ENCODE data around the gene IL22.

Gene IL22

DNA sequence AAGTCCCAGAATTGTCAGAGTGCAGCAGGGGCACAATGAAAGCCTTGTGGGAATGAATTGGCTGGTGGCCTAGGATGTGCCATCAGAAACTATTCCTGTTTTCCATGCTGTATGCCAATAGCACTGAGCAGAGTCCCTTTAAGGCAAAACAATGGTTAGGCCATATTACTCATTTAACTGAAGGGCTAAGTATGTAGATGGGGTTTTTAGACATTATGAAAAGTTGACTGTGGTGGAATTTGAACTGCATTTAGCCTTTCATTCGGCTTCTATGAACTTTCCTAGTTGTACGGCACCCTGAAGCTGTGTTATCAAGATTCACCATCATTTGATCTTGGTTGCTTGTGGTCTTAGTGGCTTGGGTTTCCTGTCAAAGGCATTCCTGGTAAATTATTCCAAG lies 52.5 kb downstream of the IL22 start:
- no peak overlapping the region for H4K8ac ChIP-seq (ENCODE audit: low read depth, low read length)
- H3K23ac ChIP-seq (ENCODE audit: low read depth, low read length, poor library complexity), result no peak overlapping the region
- H4K91ac ChIP-seq (ENCODE audit: low read depth, low read length, poor library complexity), result no peak overlapping the region
- H2BK15ac ChIP-seq (ENCODE audit: low read length), result no peak overlapping the region
- no peak overlapping the region for H2AK5ac ChIP-seq (ENCODE audit: low read depth, low read length)
- no peak overlapping the region for H3K14ac ChIP-seq (ENCODE audit: low read length)
- no peak overlapping the region for H2BK5ac ChIP-seq (ENCODE audit: low read length)
- H3K9ac ChIP-seq (ENCODE audit: low read depth, low read length, poor library complexity), result no peak overlapping the region
- no peak overlapping the region for H2AFZ ChIP-seq (ENCODE audit: low read length)
- H2BK12ac ChIP-seq (ENCODE audit: low read length), result no peak overlapping the region
- H3K36me3 ChIP-seq (replicated peaks in 1 of 2; ENCODE audit: control insufficient read depth in 2 of 2, insufficient read depth in 2 of 2, low read length in 2 of 2), result no peaks in the 10 kb centered on the region
- no peak overlapping the region for H3K4ac ChIP-seq (ENCODE audit: low read length)
- H3K4me1 ChIP-seq (ENCODE audit: control insufficient read depth in 2 of 2, insufficient read depth in 1 of 2, low read depth in 1 of 2, low read length in 2 of 2), result no peaks in the 10 kb centered on the region
- WGBS, 2 donors (ENCODE audit: extremely low coverage in 2 of 2, insufficient read length in 2 of 2, insufficient replicate concordance in 1 of 2), result no CpG with 5 or more reads among the region's 2 CpGs
- peaks cover 0 to 3% (median 0%) of the 10 kb centered on the region in 3 experiments for H3K27me3 ChIP-seq (ENCODE audit: control insufficient read depth in 3 of 3, insufficient read depth in 3 of 3, low read depth in 1 of 3, low read length in 3 of 3)
- no peaks in the 10 kb centered on the region for H3K9me3 ChIP-seq (replicated peaks in 1 of 2; ENCODE audit: control insufficient read depth in 2 of 2, insufficient read depth in 1 of 2, low read depth in 1 of 2, low read length in 2 of 2)
- no peaks in the 10 kb centered on the region for H3K79me1 ChIP-seq (ENCODE audit: low read depth, low read length)
- no peak overlapping the region for H3K4me3 ChIP-seq (ENCODE audit: low read length in 2 of 2)
- no peak for DNase-seq (ENCODE audit: low spot score)
- H3K18ac ChIP-seq (ENCODE audit: low read length), result no peak overlapping the region
- H3K4me2 ChIP-seq (ENCODE audit: insufficient read depth, low read length, poor library complexity, severe bottlenecking), result no peak overlapping the region
- no peak overlapping the region for H3K27ac ChIP-seq (replicated peaks; ENCODE audit: low read length)
- no peak overlapping the region for H2BK120ac ChIP-seq (ENCODE audit: low read depth, low read length)

DNA sequence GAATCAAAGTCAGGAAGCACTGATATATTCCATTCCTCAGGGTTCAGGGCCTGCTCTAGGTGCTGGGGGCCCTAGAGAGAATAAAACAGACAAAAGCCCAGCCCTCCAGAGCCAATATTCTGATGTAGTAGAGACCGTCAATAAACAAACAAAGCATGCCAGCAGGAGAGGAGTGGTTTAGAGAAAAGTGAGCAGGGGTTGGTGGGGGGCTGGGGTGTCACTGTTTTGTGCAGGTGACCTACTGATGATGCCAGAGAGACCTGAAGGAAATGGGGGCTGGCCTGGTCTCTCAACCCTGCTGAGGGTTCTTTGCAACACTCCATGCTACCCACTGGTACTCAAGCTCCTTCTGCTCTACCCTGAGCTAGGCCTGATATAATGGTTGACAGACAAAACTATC lies 54.3 kb downstream of the IL22 start:
- no CpG with 5 or more reads among the region's 1 CpG for WGBS, 2 donors (ENCODE audit: extremely low coverage in 2 of 2, insufficient read length in 2 of 2, insufficient replicate concordance in 1 of 2)
- H2AK5ac ChIP-seq (ENCODE audit: low read depth, low read length), result no peak overlapping the region
- H3K4ac ChIP-seq (ENCODE audit: low read length), result no peak overlapping the region

DNA sequence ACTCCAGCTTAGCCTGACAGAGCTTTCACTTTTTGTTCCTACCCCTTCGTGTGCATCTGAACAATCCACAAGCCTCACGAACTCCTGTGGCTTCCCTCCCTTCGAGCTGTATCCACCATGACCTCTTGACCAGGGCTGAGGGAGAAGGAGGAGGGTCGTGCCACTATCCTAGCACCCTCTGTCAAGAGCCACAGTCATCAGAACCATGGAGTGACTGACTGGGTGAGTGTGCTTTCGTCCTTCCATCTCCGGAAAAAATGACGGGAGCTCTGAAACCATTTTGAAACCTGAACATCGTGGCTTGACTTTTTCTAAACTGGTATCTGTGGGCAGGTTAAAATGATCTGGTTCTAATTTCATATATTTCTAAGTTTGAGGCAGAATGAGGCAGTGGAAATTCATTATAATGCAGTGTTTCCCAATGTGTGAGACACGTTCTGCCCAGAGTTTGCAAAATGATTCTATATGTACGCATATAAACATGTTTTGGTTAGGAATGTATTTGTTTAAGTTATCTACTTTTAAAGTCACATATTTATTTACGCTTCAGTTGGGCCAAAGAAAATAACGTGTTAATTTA lies 54.8 kb downstream of the IL22 start:
- no peak for DNase-seq (ENCODE audit: low spot score)
- Histone ChIP-seq H3K9ac (ENCODE audit: low read depth, low read length, poor library complexity) (no peak overlapping the region), H2AK5ac (ENCODE audit: low read depth, low read length) (no peak overlapping the region), H2BK5ac (ENCODE audit: low read length) (no peak overlapping the region), H3K4me3 (ENCODE audit: low read length in 2 of 2) (no peak overlapping the region), H3K18ac (ENCODE audit: low read length) (no peak overlapping the region), H3K4ac (ENCODE audit: low read length) (no peak overlapping the region), H4K91ac (ENCODE audit: low read depth, low read length, poor library complexity) (no peak overlapping the region), H4K8ac (ENCODE audit: low read depth, low read length) (no peak overlapping the region), H3K23ac (ENCODE audit: low read depth, low read length, poor library complexity) (no peak overlapping the region), H2AFZ (ENCODE audit: low read length) (no peak overlapping the region), H3K9me3 (replicated peaks in 1 of 2; ENCODE audit: control insufficient read depth in 2 of 2, insufficient read depth in 1 of 2, low read depth in 1 of 2, low read length in 2 of 2) (no peaks in the 10 kb centered on the region), H3K4me2 (ENCODE audit: insufficient read depth, low read length, poor library complexity, severe bottlenecking) (no peak overlapping the region), H3K14ac (ENCODE audit: low read length) (no peak overlapping the region), H2BK15ac (ENCODE audit: low read length) (no peak overlapping the region), H3K4me1 (ENCODE audit: control insufficient read depth in 2 of 2, insufficient read depth in 1 of 2, low read depth in 1 of 2, low read length in 2 of 2) (no peaks in the 10 kb centered on the region), H3K79me1 (ENCODE audit: low read depth, low read length) (no peaks in the 10 kb centered on the region), H2BK120ac (ENCODE audit: low read depth, low read length) (no peak overlapping the region), H3K36me3 (replicated peaks in 1 of 2; ENCODE audit: control insufficient read depth in 2 of 2, insufficient read depth in 2 of 2, low read length in 2 of 2) (no peaks in the 10 kb centered on the region), H3K27me3 (ENCODE audit: control insufficient read depth in 3 of 3, insufficient read depth in 3 of 3, low read depth in 1 of 3, low read length in 3 of 3) (peaks cover 0 to 3% (median 0%) of the 10 kb centered on the region in 3 experiments), H2BK12ac (ENCODE audit: low read length) (no peak overlapping the region), H3K27ac (replicated peaks; ENCODE audit: low read length) (no peak overlapping the region)
- no CpG with 5 or more reads among the region's 12 CpGs for WGBS, 2 donors (ENCODE audit: extremely low coverage in 2 of 2, insufficient read length in 2 of 2, insufficient replicate concordance in 1 of 2)

More for the DNA sequence above, 54.3 kb downstream of the IL22 start:
- no peak overlapping the region for H2BK12ac ChIP-seq (ENCODE audit: low read length)
- no peak overlapping the region for H3K18ac ChIP-seq (ENCODE audit: low read length)
- DNase-seq (ENCODE audit: low spot score), result no peak
- no peaks in the 10 kb centered on the region for H3K4me1 ChIP-seq (ENCODE audit: control insufficient read depth in 2 of 2, insufficient read depth in 1 of 2, low read depth in 1 of 2, low read length in 2 of 2)
- no peak overlapping the region for H4K91ac ChIP-seq (ENCODE audit: low read depth, low read length, poor library complexity)
- H2BK5ac ChIP-seq (ENCODE audit: low read length), result no peak overlapping the region
- no peak overlapping the region for H2BK15ac ChIP-seq (ENCODE audit: low read length)
- no peak overlapping the region for H3K23ac ChIP-seq (ENCODE audit: low read depth, low read length, poor library complexity)
- H4K8ac ChIP-seq (ENCODE audit: low read depth, low read length), result no peak overlapping the region
- H3K4me2 ChIP-seq (ENCODE audit: insufficient read depth, low read length, poor library complexity, severe bottlenecking), result no peak overlapping the region
- H3K9me3 ChIP-seq (replicated peaks in 1 of 2; ENCODE audit: control insufficient read depth in 2 of 2, insufficient read depth in 1 of 2, low read depth in 1 of 2, low read length in 2 of 2), result no peaks in the 10 kb centered on the region
- H2AFZ ChIP-seq (ENCODE audit: low read length), result no peak overlapping the region
- H3K27me3 ChIP-seq (ENCODE audit: control insufficient read depth in 3 of 3, insufficient read depth in 3 of 3, low read depth in 1 of 3, low read length in 3 of 3), result peaks cover 0 to 3% (median 0%) of the 10 kb centered on the region in 3 experiments
- no peak overlapping the region for H2BK120ac ChIP-seq (ENCODE audit: low read depth, low read length)
- H3K79me1 ChIP-seq (ENCODE audit: low read depth, low read length), result no peaks in the 10 kb centered on the region
- no peak overlapping the region for H3K27ac ChIP-seq (replicated peaks; ENCODE audit: low read length)
- H3K9ac ChIP-seq (ENCODE audit: low read depth, low read length, poor library complexity), result no peak overlapping the region
- H3K4me3 ChIP-seq (ENCODE audit: low read length in 2 of 2), result no peak overlapping the region
- no peaks in the 10 kb centered on the region for H3K36me3 ChIP-seq (replicated peaks in 1 of 2; ENCODE audit: control insufficient read depth in 2 of 2, insufficient read depth in 2 of 2, low read length in 2 of 2)
- no peak overlapping the region for H3K14ac ChIP-seq (ENCODE audit: low read length)

All from neuronal stem cell (in vitro differentiated cells).